Endothelial cell of umbilical vein (primary cell): ENCODE results near the gene CDK6.

ENCODE experiments used
- EZH2 ChIP-seq: IDR thresholded peaks from 2 replicates; pipeline ENCODE4 v1.6.1; 2012; ENCODE audit warnings: borderline replicate concordance, low read depth, mild to moderate bottlenecking, moderate library complexity, low read length, inconsistent platforms; ENCODE audit not compliant: severe bottlenecking
- GATA2 ChIP-seq: IDR thresholded peaks from 2 replicates; pipeline ENCODE4 v1.7.0; 2011; ENCODE audit warnings: low read depth, mild to moderate bottlenecking, moderate library complexity, mixed read lengths, low read length; ENCODE audit not compliant: insufficient read length, insufficient read depth
- POLR2A ChIP-seq: IDR thresholded peaks from 2 replicates; pipeline ENCODE4 v1.6.1; 2012; ENCODE audit warnings: low read depth, mild to moderate bottlenecking, control low read depth, low read length
- TF ChIP-seq, protein P1 (sequence below), 2 donors: IDR thresholded peaks; 1 replicate in 1 of 2; 2 replicates in 1 of 2; pipeline ENCODE4 v1.5.1; 2011; ENCODE audit warnings: low read length in 2 of 2, mild to moderate bottlenecking in 2 of 2, moderate library complexity in 2 of 2, control low read depth in 1 of 2, inconsistent platforms in 1 of 2, low read depth in 1 of 2; ENCODE audit not compliant: insufficient read depth in 1 of 2; ENCODE audit errors: extremely low read depth in 1 of 2

DNA sequence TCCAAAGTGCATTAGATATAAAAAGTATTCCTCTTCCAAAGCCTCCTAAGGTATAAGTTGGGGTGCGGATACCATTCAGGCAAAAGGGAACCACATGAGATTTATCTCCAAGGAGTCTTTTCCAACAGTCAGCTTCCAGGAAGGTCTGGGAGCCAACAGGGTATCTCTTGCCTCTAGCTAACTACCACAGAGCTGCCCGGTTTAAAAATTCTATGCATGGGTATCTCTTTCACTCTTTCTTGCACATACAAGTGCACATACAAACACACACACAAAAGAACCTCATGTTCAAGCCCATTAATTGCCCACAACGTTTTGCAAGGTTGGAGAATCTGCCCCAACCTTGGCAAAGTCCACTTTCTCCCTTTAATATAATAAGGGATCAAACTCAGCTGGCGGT, 80.7 kb downstream of the CDK6 start:
- TF ChIP-seq EZH2 (no peak), POLR2A (no peak), GATA2 (no peak)
- TF ChIP-seq, protein P1, sequence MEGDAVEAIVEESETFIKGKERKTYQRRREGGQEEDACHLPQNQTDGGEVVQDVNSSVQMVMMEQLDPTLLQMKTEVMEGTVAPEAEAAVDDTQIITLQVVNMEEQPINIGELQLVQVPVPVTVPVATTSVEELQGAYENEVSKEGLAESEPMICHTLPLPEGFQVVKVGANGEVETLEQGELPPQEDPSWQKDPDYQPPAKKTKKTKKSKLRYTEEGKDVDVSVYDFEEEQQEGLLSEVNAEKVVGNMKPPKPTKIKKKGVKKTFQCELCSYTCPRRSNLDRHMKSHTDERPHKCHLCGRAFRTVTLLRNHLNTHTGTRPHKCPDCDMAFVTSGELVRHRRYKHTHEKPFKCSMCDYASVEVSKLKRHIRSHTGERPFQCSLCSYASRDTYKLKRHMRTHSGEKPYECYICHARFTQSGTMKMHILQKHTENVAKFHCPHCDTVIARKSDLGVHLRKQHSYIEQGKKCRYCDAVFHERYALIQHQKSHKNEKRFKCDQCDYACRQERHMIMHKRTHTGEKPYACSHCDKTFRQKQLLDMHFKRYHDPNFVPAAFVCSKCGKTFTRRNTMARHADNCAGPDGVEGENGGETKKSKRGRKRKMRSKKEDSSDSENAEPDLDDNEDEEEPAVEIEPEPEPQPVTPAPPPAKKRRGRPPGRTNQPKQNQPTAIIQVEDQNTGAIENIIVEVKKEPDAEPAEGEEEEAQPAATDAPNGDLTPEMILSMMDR (IDR thresholded peaks at IDR 0.05; ENCODE audit: extremely low read depth in 1 of 2, insufficient read depth in 1 of 2, low read depth in 1 of 2, low read length in 2 of 2) = no peak
